HepG2 (cell line): Measurements from ENCODE around the gene LBX2.

ENCODE experiments used
- ARHGAP35 ChIP-seq: sonication (generic); formaldehyde crosslinking; IDR thresholded peaks from 2 replicates; pipeline ENCODE4 v1.9.0; 2022; ENCODE audit warnings: mild to moderate bottlenecking, inconsistent platforms, moderate library complexity, missing genetic modification reagents, borderline replicate concordance
- TF ChIP-seq, protein P1 (sequence below): IDR thresholded peaks from 2 replicates; pipeline ENCODE4 v1.6.1; 2012; ENCODE audit warnings: low read length, improper control_type of control experiment
- TF ChIP-seq, protein P2 (sequence below): sonication (generic); formaldehyde crosslinking; IDR thresholded peaks from 2 replicates; pipeline ENCODE4 v1.5.0; 2020; ENCODE audit warnings: mild to moderate bottlenecking, missing genetic modification reagents, moderate library complexity
- TF ChIP-seq, protein P3 (sequence below): sonication (generic); formaldehyde crosslinking; IDR thresholded peaks from 2 replicates; pipeline ENCODE4 v1.9.0; 2022; ENCODE audit warnings: missing genetic modification reagents, mild to moderate bottlenecking, borderline replicate concordance

DNA sequence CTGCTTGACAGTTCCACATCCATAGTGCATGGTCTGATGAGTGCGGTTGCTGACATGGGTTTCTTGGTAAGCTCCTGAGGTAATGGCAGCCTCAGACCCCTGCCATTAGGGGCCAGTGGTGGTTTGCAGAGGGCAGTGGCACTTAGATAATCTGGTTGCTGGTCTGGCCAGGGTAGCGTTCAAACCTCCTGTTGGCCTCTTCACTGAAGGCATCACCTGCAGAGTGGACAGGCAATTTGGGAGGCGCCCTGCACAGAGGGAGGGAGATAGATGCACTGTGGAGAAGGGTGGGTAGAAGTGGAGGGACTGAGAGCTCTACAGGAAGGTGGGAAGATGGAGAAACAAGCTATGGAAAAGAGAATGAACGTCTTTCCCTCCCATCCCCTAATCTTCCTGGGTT is 34.1 kb upstream of the LBX2 start:
- TF ChIP-seq ARHGAP35: no peak
- TF ChIP-seq, protein P1, sequence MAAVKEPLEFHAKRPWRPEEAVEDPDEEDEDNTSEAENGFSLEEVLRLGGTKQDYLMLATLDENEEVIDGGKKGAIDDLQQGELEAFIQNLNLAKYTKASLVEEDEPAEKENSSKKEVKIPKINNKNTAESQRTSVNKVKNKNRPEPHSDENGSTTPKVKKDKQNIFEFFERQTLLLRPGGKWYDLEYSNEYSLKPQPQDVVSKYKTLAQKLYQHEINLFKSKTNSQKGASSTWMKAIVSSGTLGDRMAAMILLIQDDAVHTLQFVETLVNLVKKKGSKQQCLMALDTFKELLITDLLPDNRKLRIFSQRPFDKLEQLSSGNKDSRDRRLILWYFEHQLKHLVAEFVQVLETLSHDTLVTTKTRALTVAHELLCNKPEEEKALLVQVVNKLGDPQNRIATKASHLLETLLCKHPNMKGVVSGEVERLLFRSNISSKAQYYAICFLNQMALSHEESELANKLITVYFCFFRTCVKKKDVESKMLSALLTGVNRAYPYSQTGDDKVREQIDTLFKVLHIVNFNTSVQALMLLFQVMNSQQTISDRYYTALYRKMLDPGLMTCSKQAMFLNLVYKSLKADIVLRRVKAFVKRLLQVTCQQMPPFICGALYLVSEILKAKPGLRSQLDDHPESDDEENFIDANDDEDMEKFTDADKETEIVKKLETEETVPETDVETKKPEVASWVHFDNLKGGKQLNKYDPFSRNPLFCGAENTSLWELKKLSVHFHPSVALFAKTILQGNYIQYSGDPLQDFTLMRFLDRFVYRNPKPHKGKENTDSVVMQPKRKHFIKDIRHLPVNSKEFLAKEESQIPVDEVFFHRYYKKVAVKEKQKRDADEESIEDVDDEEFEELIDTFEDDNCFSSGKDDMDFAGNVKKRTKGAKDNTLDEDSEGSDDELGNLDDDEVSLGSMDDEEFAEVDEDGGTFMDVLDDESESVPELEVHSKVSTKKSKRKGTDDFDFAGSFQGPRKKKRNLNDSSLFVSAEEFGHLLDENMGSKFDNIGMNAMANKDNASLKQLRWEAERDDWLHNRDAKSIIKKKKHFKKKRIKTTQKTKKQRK: no peak
- TF ChIP-seq, protein P2, sequence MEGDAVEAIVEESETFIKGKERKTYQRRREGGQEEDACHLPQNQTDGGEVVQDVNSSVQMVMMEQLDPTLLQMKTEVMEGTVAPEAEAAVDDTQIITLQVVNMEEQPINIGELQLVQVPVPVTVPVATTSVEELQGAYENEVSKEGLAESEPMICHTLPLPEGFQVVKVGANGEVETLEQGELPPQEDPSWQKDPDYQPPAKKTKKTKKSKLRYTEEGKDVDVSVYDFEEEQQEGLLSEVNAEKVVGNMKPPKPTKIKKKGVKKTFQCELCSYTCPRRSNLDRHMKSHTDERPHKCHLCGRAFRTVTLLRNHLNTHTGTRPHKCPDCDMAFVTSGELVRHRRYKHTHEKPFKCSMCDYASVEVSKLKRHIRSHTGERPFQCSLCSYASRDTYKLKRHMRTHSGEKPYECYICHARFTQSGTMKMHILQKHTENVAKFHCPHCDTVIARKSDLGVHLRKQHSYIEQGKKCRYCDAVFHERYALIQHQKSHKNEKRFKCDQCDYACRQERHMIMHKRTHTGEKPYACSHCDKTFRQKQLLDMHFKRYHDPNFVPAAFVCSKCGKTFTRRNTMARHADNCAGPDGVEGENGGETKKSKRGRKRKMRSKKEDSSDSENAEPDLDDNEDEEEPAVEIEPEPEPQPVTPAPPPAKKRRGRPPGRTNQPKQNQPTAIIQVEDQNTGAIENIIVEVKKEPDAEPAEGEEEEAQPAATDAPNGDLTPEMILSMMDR: no peak
- TF ChIP-seq, protein P3, sequence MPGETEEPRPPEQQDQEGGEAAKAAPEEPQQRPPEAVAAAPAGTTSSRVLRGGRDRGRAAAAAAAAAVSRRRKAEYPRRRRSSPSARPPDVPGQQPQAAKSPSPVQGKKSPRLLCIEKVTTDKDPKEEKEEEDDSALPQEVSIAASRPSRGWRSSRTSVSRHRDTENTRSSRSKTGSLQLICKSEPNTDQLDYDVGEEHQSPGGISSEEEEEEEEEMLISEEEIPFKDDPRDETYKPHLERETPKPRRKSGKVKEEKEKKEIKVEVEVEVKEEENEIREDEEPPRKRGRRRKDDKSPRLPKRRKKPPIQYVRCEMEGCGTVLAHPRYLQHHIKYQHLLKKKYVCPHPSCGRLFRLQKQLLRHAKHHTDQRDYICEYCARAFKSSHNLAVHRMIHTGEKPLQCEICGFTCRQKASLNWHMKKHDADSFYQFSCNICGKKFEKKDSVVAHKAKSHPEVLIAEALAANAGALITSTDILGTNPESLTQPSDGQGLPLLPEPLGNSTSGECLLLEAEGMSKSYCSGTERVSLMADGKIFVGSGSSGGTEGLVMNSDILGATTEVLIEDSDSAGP (CRISPR knock-in tag): no peak
